SK-N-SH (cell line): ENCODE measurements around the gene PDZD8.

ENCODE experiments used
- EP300 ChIP-seq, 2 experiments: IDR thresholded peaks; 2 replicates each; pipeline versions ENCODE4 v1.4.0 to v1.6.1; 2012; ENCODE audit warnings: borderline replicate concordance in 1 of 2, low read depth in 1 of 2, low read length in 1 of 2
- JUND ChIP-seq: IDR thresholded peaks from 2 replicates; pipeline ENCODE4 v1.4.0; 2012
- POLR2AphosphoS5 ChIP-seq: IDR thresholded peaks from 2 replicates; pipeline ENCODE4 v1.6.1; 2012; ENCODE audit warnings: low read depth, low read length
- RCOR1 ChIP-seq: fragments of 150-350 bp; IDR thresholded peaks from 2 replicates; pipeline ENCODE4 v1.6.1; 2017; ENCODE audit warnings: antibody characterized with exemption, low read length
- TAF1 ChIP-seq: IDR thresholded peaks from 2 replicates; pipeline ENCODE4 v1.6.1; 2012; ENCODE audit warnings: low read depth, mild to moderate bottlenecking, low read length, moderate library complexity, borderline replicate concordance
- TCF12 ChIP-seq: IDR thresholded peaks from 2 replicates; pipeline ENCODE4 v1.4.0; 2012
- YY1 ChIP-seq: IDR thresholded peaks from 2 replicates; pipeline ENCODE4 v1.4.0; 2012; ENCODE audit warnings: low read depth, mild to moderate bottlenecking
- TF ChIP-seq, protein P1 (sequence below): fragments of 200-600 bp; sonication (generic); IDR thresholded peaks from 2 replicates; pipeline ENCODE4 v1.6.1; 2017; ENCODE audit warnings: antibody characterized with exemption, mild to moderate bottlenecking, moderate library complexity

DNA sequence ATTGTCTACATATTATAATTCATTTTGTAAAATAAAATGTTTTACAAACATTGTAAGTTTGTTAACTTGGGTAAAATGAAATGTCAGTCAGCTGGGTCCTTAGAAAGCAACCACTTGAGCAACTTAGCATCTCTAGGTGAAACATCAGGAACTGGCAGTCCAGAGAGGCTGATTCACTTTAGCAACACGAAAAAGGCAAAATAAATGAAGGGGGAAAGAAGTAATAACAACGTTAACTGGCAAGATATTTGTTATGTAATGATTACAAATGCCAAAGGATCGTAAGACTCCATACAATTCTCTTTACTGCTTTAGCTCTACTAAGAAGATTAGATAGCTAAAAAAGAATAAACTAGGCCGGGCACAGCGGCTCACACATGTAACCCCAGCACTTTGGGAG lies 5.0 kb downstream of the PDZD8 start:
- no peak for TF ChIP-seq TAF1
- TF ChIP-seq, protein P1, sequence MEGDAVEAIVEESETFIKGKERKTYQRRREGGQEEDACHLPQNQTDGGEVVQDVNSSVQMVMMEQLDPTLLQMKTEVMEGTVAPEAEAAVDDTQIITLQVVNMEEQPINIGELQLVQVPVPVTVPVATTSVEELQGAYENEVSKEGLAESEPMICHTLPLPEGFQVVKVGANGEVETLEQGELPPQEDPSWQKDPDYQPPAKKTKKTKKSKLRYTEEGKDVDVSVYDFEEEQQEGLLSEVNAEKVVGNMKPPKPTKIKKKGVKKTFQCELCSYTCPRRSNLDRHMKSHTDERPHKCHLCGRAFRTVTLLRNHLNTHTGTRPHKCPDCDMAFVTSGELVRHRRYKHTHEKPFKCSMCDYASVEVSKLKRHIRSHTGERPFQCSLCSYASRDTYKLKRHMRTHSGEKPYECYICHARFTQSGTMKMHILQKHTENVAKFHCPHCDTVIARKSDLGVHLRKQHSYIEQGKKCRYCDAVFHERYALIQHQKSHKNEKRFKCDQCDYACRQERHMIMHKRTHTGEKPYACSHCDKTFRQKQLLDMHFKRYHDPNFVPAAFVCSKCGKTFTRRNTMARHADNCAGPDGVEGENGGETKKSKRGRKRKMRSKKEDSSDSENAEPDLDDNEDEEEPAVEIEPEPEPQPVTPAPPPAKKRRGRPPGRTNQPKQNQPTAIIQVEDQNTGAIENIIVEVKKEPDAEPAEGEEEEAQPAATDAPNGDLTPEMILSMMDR, result no peak
- TF ChIP-seq RCOR1, result no peak
- TF ChIP-seq YY1, result no peak
- no peak for TF ChIP-seq TCF12
- no peak for TF ChIP-seq JUND
- TF ChIP-seq POLR2AphosphoS5, result no peak
- TF ChIP-seq EP300 (IDR thresholded peaks at IDR 0.05; ENCODE audit: borderline replicate concordance in 1 of 2, low read depth in 1 of 2, low read length in 1 of 2), result no peak
